NCI-H526 (cell line): ENCODE results near the gene MED13L.
A peak's percentile ranks its signal among the peaks of the same experiment; 100 is the strongest.
"Not testable (repeated sequence)": the region's sequence is repeated elsewhere in the genome, so short reads cannot be mapped to it uniquely, and the experiment has no call there.

ENCODE experiments used
- DNase-seq, 2 experiments: peaks; one replicate each; lab custom pipeline; 2025; lab: John Stamatoyannopoulos, UW

The MED13L gene

DNA sequence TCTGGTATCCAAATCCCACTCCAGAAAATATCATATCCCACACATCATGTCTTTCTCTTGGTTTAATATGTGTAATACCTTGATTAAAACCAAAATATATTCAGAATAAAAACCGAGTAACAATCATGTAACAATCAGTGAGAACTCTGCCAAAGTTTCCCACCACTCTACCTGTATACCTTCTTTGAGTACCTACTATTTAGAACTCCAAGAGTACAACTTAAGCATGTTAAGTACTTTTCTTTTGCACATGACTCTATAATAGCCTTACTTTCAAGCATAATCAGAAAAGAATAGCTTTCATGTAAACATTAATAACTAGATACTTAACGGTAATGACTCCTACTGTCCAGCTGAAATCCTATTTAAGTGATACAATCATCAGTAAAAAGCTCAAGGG is 223.2 kb downstream of the MED13L start:
- DNase-seq = no peak

DNA sequence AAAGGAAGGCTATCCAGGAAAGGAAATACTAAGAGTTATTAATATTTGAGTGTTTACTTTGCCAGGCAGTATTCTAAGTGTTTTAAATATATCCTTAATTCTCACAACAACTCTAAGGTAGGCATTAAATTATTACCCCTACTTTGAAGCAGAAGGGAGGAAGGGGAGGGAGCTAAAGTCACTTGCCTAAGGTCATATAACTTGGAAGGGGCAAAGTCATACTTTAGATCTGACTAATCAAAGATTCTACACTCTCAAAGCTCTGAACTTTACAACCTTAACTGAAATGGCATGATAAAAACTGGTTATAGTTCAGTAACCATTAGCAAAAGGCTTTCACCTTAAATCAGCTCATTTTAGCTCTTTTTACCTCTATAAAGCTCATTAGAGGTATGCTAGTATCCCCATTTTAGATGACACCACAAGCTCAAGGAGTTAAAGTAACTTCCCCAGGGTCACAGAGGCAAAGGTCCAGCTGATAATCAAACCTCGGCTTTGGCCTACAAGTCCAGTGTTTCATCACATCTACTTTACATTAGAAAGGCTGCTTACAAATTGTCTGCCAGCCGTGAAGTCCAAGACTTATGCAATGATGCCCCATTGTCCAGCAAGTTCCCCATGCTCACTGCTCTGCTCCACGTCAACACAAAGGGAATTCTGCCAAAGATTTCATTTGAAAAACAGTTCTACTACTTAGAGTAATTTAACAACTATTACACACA is 223.9 kb downstream of the MED13L start:
- no peak for DNase-seq

DNA sequence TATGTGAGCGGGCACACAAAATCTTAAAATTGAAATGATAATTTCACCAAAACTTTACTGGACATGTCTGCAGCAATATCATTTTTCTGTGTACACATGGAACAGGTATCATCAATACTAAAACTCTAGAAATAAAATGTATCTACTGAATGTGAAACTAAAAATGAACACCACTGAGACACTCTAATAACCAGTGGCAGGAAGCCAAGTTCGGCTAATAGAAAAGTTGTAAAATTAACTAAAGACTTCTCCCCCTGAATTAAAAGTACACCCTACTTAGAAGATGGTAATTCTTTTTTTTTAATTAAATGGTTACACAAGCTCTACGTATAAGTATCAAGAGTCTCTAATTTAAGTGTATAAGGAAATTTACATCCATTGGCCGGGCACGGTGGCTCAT is 227.2 kb downstream of the MED13L start:
- DNase-seq = no peak

DNA sequence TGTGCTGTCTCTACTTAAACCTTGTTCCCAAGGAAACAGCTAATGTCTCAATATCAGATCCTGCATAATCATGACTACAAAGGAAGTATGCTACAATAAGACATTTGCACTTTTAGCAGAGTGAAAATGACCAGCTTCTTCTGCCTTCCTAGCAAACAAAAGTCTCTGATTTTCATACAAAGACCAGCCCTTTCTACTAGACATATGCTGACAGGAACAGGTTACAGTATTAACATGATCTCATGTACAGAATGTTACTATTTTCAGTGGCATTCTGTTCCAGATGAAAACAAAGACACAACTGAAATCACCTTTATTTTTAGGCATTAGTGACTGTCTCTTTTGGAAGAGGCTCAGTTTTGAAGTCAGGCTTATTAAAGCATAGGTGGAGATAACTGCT is 228.6 kb downstream of the MED13L start:
- DNase-seq = no peak

DNA sequence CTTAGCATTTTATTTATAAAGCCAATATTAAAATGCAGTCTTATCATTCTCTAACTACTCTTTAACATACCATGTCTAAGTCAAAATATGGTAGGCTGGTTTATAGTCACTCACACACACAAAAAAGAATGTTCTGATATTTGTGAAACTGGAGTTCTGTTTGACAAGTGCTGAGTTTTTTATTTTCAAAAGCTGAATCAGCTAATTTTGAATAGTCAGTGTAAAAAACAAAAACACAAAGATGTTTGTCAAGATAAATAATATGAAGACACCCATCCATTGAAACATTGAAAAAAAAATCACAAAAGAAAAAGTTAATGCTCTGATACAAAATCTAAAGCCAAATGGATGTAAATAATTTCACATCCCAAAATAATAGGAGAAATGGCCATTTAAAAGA is 231.5 kb downstream of the MED13L start:
- no peak for DNase-seq

DNA sequence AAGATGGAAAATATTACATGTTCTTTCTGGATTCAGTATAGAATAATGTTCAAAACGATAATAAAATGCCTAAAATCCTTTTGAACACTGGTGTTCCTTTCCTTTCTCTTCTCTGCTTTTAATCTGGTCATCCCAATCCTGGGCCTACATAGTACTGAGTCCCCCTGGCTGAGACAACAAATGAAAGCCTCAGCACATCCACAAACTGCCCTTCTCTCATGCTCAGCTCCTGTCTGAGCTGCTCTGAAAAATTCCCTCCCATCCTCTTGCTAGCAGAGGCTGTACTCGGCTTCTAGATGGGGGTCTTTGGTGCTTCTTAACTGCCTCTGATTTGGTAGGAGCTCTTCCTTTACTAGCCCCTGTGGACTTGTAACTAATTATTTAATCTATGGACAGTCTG is 232.3 kb downstream of the MED13L start:
- DNase-seq = peak in 1 of 2 experiments; percentile 30

DNA sequence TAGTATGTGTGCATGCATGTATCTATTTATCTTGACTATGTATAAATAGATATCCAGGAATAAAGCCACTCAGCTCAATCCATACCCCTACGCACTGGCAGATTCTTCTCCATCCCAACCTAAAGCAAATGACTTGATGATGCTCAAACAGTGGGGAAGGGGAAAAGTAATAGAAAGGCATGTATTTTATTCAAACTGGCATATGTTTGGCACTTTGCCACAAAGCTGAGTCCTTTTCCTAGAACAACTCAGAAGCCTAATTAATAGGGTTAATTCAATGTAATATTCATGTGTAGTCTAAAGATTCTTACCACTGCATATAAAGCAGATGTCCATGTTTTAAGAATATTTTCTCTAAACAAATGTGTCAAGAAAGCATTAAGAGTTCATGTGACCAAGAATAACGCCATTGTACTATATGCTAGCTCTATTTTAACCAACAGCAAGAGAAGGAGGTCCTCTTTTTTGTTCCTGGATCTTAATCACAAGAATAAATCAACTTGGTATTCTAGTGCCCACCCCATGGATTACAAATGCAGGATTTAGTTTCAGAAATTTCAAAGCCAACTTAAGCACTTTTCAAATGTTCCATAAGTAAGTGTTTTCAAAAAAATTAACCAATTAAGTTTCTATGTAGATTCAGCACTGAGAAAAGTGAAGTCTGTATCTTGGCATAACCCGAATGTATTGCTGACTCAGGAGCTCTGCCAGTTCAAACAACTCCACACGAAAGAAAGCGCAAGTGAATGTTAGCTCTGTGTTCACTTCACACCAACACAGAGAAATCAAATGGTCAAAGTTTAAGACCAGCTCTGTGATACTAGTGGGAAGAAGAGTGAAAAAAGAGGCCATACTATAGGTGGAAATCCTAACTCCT is 233.6 kb downstream of the MED13L start:
- no peak for DNase-seq

DNA sequence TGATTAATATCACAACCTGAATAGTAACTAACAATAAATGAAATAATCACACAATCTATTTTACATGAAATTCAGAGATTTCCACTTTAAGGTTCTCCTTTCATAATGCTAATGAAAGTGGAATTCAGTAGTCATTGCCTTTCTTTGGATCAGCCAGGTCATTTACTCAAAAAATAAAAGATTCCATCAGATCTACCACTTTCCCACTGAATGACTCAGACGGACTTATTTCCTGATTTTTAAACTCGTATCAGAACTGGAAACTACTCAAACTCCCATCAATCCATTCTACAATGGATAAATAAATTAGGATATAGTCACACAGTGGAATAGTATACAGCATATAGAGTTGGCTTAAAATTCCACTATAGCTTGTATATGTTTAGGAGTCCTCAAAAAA is 237.1 kb downstream of the MED13L start:
- no peak for DNase-seq

DNA sequence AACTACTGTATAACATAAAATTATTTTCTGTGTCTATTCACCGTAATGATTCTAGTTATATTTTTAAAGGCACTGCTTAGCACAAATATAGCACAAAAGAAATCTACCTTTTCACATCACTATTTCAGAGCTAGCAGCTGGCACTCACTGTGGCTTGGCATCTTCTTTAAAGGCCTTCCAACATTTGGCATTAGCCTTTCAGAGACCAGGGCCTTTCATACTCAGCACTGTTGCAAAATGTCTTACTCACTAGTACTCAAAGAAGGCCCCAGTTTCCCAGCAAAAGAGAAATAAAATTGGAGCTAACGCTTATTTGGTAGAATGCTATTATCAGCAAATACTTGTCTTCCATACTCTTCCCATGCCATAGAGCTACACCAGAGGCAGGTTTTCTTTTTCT is 238.4 kb downstream of the MED13L start:
- DNase-seq = no peak

DNA sequence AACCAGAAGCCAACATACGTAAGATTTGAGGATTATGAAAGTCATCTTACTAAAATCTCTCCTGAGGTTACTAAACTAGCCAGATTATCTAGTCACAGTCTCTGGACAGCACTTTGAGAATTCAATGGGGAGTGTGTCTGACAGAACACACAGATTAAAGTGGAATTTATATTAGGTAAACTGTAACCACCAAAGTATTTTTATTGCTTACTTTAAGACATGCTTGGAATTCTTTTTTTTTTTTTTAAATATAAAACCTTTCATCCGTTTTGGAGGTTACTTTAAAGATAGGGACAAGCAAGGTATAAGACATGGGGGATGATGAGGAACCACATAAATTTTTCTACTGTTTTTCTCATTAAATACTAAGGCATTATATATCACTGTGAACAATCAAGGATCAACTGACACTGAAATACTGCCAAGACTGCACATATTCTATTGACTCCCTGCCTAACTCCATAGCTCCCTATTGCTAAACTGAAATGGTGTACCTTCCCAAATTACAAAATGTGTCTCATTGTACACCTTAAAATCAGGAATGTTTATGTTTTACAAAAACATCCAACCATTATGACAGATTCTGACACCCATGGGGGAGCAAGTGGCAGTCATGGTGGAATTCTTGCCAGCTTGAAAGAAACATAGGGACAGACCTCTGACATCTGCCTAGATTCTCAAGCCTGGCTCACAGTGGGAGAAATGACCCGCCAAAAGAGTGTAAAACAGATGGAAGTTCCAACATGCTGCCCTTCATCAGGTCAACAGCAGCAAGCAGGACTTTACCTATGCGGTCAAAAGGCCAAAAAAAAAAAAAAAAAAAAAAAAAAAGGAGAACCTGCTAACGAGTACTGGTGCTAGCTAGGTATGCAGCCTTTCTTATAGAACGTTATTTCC is 239.3 kb downstream of the MED13L start:
- no peak for DNase-seq

DNA sequence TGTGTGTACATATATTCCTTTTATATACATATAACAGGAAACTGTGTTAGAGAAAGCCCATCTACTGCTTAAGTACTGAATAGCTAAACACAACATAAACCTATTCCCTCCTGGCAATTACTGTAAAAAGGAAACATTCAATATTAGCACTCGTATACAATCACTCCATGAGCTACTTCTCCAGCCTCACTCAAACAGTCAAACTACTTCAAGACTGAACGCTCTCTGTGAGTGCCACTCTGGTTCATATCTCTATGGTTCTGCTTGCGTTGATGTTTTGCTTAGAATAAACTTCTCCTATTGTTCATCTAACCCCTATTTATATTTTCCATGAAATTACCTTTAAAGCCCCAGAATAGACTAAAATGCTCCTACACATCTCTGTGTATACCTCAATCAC is 243.7 kb downstream of the MED13L start:
- no peak for DNase-seq

DNA sequence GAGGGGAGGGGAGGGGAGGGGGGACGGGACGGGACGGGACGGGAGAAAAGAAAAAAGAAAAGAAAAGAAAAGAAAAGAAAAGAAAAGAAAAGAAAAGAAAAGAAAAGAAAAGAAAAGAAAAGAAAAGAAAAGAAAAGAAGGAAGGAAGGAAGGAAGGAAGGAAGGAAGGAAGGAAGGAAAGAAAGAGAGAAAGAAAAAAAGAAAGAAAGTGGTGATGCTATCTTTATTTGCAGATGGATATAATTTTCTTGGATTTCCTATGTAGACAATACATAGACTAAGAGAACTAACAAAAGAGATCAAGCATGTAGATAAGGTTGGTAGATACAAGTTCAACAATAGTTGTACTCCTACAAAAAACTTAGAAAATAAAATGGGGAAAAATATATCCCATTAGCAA is 245.9 kb downstream of the MED13L start:
- DNase-seq = not testable (repeated sequence)

DNA sequence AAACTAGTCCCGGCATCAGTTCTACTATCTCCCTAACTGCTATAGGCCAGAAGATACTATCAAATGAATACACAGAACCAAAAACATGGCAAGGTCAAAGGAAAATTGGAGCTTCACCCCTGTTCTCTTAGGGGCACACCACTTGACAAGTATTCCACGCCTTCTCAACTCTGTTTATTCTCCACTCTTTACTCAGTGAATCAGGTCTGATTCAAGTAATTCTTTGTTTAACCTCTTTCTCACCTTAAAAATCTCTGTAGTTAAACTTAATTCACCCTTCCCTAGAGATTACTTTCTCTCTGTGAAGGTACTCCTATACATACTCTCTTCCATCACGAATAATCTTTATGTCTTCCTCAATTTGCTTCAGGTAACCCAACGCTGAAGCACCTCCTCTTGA is 248.9 kb downstream of the MED13L start:
- no peak for DNase-seq

DNA sequence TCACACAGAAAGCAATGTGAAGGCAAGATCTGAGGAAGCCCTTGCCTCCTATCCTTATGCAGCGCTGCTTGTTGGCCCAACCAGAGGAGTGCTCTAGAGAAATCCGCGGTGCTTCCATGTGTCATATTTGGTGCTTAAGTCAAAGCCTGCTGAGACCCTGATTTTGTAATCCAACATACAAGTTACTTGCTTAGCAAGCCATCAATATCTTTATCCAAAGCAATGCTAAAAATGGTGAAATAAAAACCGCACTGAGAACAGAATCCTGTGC is 250.0 kb downstream of the MED13L start:
- no peak for DNase-seq

DNA sequence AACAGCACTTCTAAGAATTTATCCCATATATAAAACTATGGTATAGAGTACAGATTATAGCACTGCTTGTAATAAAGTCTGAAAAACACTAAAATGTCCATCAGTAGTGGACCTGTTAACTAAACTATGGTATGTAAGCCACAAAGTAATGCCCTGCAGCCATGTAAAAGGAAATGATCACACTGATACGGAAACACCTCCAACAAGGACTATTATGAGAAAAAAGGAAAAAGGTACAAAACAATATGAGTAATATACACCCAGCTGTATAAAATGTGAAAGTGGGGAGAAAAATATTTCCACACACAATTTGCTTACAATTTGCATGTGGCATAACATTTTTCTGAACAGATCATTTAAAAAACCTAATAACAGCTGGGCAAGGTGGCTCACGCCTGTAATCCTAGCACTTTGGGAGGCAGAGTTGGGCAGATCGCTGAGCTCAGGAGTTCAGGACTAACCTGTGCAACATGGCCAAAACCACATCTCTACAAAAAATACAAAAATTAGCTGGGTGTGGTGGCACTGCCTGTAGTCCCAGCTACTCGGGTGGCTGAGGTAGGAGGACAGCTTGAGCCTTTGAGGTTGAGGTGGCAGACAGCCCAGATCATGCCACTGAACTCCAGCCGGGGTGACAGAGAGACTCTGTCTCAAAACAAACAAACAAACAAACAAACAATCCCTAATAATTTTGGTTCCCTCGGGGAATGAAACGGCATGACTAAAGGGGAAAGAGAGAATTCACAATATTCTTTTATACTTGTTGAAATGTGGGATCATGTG is 250.5 kb downstream of the MED13L start:
- DNase-seq = no peak

DNA sequence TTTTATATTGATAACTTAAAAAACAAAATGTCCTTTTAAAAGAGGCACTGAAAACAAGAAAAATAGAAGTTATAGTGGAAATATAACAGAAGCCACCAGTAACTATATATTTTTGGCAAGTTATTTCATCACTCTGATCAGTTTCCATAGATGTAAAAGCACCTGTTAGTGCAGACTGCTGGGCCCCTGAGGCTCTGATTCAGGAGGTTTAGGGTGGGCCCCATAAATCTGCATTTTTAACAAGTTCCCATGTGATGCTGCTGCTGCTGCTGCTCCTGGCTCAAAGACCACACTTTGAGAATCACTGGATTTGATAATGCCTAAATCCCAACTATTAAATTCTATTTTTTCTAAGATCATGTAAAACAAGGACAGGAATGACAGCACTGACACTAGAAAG is 251.1 kb downstream of the MED13L start:
- no peak for DNase-seq

DNA sequence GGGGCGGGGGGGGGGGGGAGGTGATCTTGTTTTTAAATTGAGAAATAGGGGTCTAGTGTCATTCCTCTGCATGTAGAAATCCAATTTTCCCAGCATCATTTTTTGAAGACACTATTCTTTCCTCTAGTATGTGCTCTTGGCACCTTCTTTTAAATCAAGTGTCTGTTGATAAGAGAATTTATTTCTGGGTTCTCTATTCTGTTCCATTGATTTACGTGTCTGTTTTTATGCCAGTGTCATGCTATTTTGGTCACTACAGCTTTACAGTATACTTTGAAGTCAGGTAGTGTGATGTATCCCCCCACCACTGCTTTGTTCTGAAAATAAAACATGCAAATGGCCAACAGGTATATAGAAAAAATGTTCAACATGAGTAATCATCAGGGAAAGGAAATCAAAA is 252.7 kb downstream of the MED13L start:
- no peak for DNase-seq

DNA sequence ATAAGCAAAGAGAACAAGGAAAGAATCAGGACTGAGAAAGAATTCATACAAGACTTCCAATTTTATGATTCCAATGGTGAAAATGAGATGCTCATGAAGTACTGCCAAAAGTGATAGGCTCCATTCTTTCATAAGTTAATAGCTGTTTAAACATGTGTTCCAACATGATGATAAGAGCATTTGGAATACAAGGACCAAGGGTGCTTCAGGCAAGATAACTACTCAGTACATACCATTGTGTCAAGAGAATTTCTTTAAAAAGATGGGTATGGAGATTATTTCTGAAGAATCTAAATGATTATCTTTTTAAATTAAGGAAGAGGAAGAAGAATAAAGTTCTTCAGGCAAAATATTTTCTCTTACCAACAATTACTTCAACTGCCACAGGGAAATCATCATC is 258.1 kb downstream of the MED13L start:
- no peak for DNase-seq

DNA sequence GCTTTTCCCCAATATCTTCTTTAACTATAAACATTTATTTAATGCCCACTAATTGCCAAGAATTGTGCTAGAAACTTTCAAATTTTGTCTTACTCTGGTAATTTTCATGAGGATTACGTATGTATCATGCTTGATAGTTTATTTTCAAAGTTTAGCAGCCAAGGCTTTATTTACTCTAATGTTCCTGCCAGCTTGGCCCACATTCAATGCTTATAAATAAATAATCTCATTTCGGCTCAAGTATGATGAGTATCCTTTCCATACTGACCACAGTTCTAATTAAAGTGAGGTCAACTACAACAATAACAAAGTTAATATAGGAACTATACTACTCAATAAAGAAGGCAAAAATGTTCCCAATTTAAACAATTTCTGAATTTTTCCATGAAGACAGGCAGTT is 259.2 kb downstream of the MED13L start:
- DNase-seq = no peak

DNA sequence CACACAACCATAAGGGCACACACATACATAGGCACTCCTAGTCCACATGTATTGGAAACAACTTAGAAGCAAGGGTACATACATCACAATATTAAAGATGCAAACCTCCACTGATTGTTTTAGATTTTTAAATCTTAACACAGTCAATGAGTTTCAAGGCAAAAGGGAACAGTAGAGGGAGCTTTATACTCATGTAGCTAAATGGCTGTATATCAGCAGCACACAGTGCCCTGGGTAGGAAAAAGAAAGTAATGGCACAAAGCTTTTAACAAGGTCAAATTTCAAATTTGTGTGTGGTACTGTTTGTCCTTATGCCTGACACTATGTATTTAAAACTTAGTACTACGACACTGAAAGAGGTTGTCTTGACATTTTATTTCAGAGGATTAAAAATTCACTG is 262.0 kb downstream of the MED13L start:
- DNase-seq = peak in 1 of 2 experiments; percentile 48

DNA sequence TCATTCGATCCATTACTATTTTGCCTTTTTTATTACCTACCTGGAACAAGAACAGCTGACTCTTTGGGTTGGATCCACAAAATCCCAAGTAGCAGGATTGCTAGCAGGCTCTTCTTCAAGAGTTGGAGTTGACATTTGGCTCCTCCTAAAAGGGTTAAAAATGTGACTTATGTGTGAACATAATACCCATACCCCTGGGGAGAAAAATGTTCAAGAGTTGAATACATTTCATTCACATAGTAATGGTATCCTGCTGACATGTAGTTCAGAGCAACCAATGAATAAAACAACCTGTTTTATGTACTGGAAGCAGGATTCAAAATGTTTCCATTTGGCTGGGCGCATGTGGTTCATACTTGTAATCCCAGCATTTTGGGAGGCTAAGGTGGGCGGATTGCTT is 264.7 kb downstream of the MED13L start:
- no peak for DNase-seq

DNA sequence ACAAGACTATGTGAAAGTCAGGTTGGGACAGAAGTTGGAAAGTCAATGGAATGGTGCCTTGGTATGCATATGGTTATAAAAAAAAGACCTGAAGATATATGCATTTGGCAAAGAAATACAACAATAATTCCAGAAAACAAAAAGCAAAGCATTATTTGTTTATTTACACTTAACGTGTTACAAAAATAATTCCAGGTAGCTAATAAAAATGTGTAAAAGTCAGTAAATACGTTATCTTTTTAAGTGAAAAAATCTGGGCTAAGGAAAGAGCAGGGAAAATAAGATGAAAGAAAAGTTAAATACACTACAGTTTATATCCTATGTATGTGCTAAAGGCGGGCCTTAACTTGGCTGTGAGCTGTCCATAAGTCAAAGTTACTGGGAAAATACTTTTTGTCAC is 266.3 kb downstream of the MED13L start:
- no peak for DNase-seq
